B cell (primary cell): ENCODE results near the gene MRPL22. TPM values are rescaled to one million over a fixed set of nuclear protein-coding genes. Genes with fewer than 3 reads are reported as not detected.

Source experiments
- ATAC-seq: fragments of 200-7000 bp; cut with Tn5 transposase; one replicate; pipeline ENCODE4 v1.10.0; 2021; ENCODE audit warnings: low read depth, mild to moderate bottlenecking, moderate number of reproducible peaks, moderate library complexity
- CTCF ChIA-PET: fragments of 350-600 bp; sonication (Branson Sonifier 250); formaldehyde crosslinking; loops from one replicate; lab custom pipeline; 2021; ENCODE audit warnings: antibody characterized with exemption, inconsistent platforms; lab: Charles Lee
- POLR2A ChIA-PET: fragments of 350-600 bp; sonication (Branson Sonifier 250); formaldehyde crosslinking; loops from one replicate; lab custom pipeline; 2021; ENCODE audit warnings: antibody characterized with exemption; lab: Charles Lee
- DNase-seq: peaks from one replicate; pipeline ENCODE4 v3.0.0; 2013
- H2AFZ ChIP-seq: 2 replicates; pipeline ENCODE4 v1.6.1; 2012; ENCODE audit warnings: mild to moderate bottlenecking, low read depth, low read length; ENCODE audit not compliant: insufficient read depth, poor library complexity, severe bottlenecking
- H3K27ac ChIP-seq, 2 donors: 1 replicate in 1 of 2; 2 replicates in 1 of 2; pipeline ENCODE4 v1.5.1; 2012 to 2013; ENCODE audit warnings: low read length in 2 of 2, mild to moderate bottlenecking in 2 of 2, moderate library complexity in 1 of 2
- H3K27me3 ChIP-seq, 4 experiments: fragments of 200-600 bp in 1 of 4; sonication (generic) in 1 of 4; replicated peaks in 1 of 4; 1 replicate in 2 of 4; 2 replicates in 2 of 4; pipeline versions ENCODE4 v1.6.1 to v1.7.0; 2013 to 2016; ENCODE audit warnings: low read length in 3 of 4, mild to moderate bottlenecking in 2 of 4, mixed read lengths in 1 of 4, moderate library complexity in 1 of 4; ENCODE audit not compliant: insufficient read depth in 4 of 4, control insufficient read depth in 3 of 4; ENCODE audit errors: control extremely low read depth in 1 of 4
- H3K36me3 ChIP-seq, 2 experiments: replicated peaks in 1 of 2; 1 replicate in 1 of 2; 2 replicates in 1 of 2; pipeline versions ENCODE4 v1.6.1 to v1.7.1; 2013; ENCODE audit warnings: low read length in 1 of 2; ENCODE audit not compliant: insufficient read depth in 2 of 2, control insufficient read depth in 1 of 2; ENCODE audit errors: control extremely low read depth in 1 of 2, extremely low read depth in 1 of 2
- H3K4me1 ChIP-seq, 2 donors: fragments of 200-600 bp in 1 of 2; sonication (generic) in 1 of 2; 1 replicate in 1 of 2; 2 replicates in 1 of 2; pipeline versions ENCODE4 v1.5.1 to v1.6.1; 2013 to 2017; ENCODE audit warnings: low read length in 2 of 2; ENCODE audit not compliant: control insufficient read depth in 2 of 2, insufficient read depth in 2 of 2
- H3K4me2 ChIP-seq: replicated peaks from 2 replicates; pipeline ENCODE3; 2012; ENCODE audit warnings: mild to moderate bottlenecking, low read depth, low read length; ENCODE audit not compliant: poor library complexity, severe bottlenecking
- H3K4me3 ChIP-seq, 5 experiments: fragments of 200-600 bp in 1 of 5; sonication (generic) in 1 of 5; 1 replicate in 3 of 5; 2 replicates in 2 of 5; pipeline versions ENCODE4 v1.5.1 to v1.7.0; 2011 to 2016; ENCODE audit warnings: low read length in 4 of 5, mild to moderate bottlenecking in 4 of 5, low read depth in 2 of 5, control low read depth in 1 of 5, moderate library complexity in 1 of 5; ENCODE audit not compliant: insufficient read depth in 1 of 5; ENCODE audit errors: control extremely low read depth in 1 of 5, extremely low read depth in 1 of 5
- H3K79me2 ChIP-seq: fragments of 200-600 bp; sonication (generic); one replicate; pipeline ENCODE4 v1.6.0; 2016; ENCODE audit warnings: low read length; ENCODE audit not compliant: control insufficient read depth, insufficient read depth
- H3K9ac ChIP-seq: fragments of 200-600 bp; sonication (generic); 2 replicates; pipeline ENCODE4 v1.6.1; 2017; ENCODE audit warnings: mild to moderate bottlenecking, low read length, moderate library complexity
- H3K9me3 ChIP-seq, 3 donors: one replicate each; pipeline versions ENCODE4 v1.6.1 to v1.7.1; 2013; ENCODE audit warnings: low read length in 2 of 3; ENCODE audit not compliant: control insufficient read depth in 2 of 3, insufficient read depth in 1 of 3; ENCODE audit errors: control extremely low read depth in 1 of 3
- H4K20me1 ChIP-seq: 2 replicates; pipeline ENCODE4 v1.6.0; 2012; ENCODE audit warnings: mild to moderate bottlenecking, low read length; ENCODE audit not compliant: insufficient read depth, control insufficient read depth, poor library complexity, severe bottlenecking
- H3K27ac Mint-ChIP-seq: one replicate; pipeline ENCODE4 v1.8.0; 2021; ENCODE audit warnings: mixed read lengths
- H3K27me3 Mint-ChIP-seq: one replicate; pipeline ENCODE4 v1.8.0; 2021; ENCODE audit warnings: mixed read lengths
- H3K4me1 Mint-ChIP-seq: one replicate; pipeline ENCODE4 v1.8.0; 2021; ENCODE audit warnings: mixed read lengths
- H3K4me3 Mint-ChIP-seq: one replicate; pipeline ENCODE4 v1.8.0; 2021; ENCODE audit warnings: mixed read lengths
- H3K9me3 Mint-ChIP-seq: one replicate; pipeline ENCODE4 v1.8.0; 2022; ENCODE audit warnings: mixed read lengths; ENCODE audit not compliant: insufficient read depth
- CTCF ChIP-seq: fragments of 200-600 bp; IDR thresholded peaks from one replicate; pipeline ENCODE4 v1.8.0; 2022; ENCODE audit warnings: antibody characterized with exemption, mild to moderate bottlenecking
- EZH2 ChIP-seq: IDR thresholded peaks from 2 replicates; pipeline ENCODE4 v1.6.1; 2012; ENCODE audit warnings: borderline replicate concordance, low read depth, mild to moderate bottlenecking, moderate library complexity, low read length; ENCODE audit not compliant: insufficient read depth, poor library complexity, severe bottlenecking
- WGBS: methylation state at CpG from one replicate; pipeline ENCODE4 v1.1.5; 2013; ENCODE audit warnings: missing lambda C conversion rate; ENCODE audit not compliant: insufficient coverage; 5-methylcytosine and 5-hydroxymethylcytosine counted together
- intact Hi-C: fragments of 100-400 bp; cut with micrococcal nuclease; formaldehyde crosslinking; loops from one replicate; pipeline ENCODE4 v1.10.0; 2022
- polyA minus RNA-seq: library from RNA; depleted of rRNA, polyadenylated mRNA; stranded (reverse); fragments of >200 nt; gene quantifications from 2 replicates; pipeline ENCODE4 v1.2.3, GENCODE V29; 2012
- polyA plus RNA-seq: library from polyadenylated mRNA; depleted of rRNA; stranded (reverse); fragments of >200 nt; gene quantifications from 2 replicates; pipeline ENCODE4 v1.2.3, GENCODE V29; 2012
- total RNA-seq, 2 donors: library from RNA; stranded (reverse); fragments of 120-200 nt in 1 of 2; gene quantifications; 1 replicate in 1 of 2; 2 replicates in 1 of 2; pipeline versions ENCODE4 v1.2.3 to v1.2.4, GENCODE V29; 2013 to 2022

MRPL22 gene
- 21.4 and 32.5 TPM in 2 replicates for total RNA-seq
- total RNA-seq (2013), result 20.5 TPM
- 18.8 and 18.9 TPM in 2 replicates for polyA plus RNA-seq
- 8.1 and 12.6 TPM in 2 replicates for polyA minus RNA-seq

- Mint-ChIP-seq H3K4me3 (peak within 1 kb of the TSS; percentile 99), H3K4me1 (peaks cover 51% of the 10 kb centered on the region), H3K9me3 (no peaks in the 10 kb centered on the region), H3K27ac (peak within 1 kb of the TSS; percentile 93), H3K27me3 (no peaks in the 10 kb centered on the region)
- H4K20me1 ChIP-seq, result peaks cover 10% of the 10 kb centered on the region
- intact Hi-C loops, result loop anchor here (1.0 kb wide), 1 partner anchor 186 kb away; the partner anchor contains the start of gene LARP1
- H3K4me3 ChIP-seq, result peak within 1 kb of the TSS; percentile 57 to 94 (median 77)
- peak; percentile 97 for DNase-seq
- H2AFZ ChIP-seq, result peak within 1 kb of the TSS; percentile 88
- CTCF ChIA-PET, result interaction anchor here (0.6 to 1.6 kb wide), 4 partner anchors 8 to 183 kb away, joined by 3 read pairs; no protein-coding TSS in a partner anchor
- no peaks in the 10 kb centered on the region for H3K9me3 ChIP-seq
- peaks cover 74% of the 10 kb centered on the region for H3K79me2 ChIP-seq
- H3K9ac ChIP-seq, result peak within 1 kb of the TSS; percentile 73
- peaks cover 27 to 32% of the 10 kb centered on the region in 2 donors for H3K4me1 ChIP-seq
- H3K4me2 ChIP-seq, result peak within 1 kb of the TSS; percentile 80
- no peak for TF ChIP-seq CTCF
- no peak for TF ChIP-seq EZH2
- no peaks in the 10 kb centered on the region for H3K27me3 ChIP-seq
- H3K27ac ChIP-seq, result peak within 1 kb of the TSS; percentile 56 to 88
- peak; percentile 67 for ATAC-seq
- peaks cover 2 to 5% of the 10 kb centered on the region in 2 experiments for H3K36me3 ChIP-seq
- POLR2A ChIA-PET, result no interaction called here
- under 1% methylated on average over 35 of the region's 40 CpGs for WGBS
Measured at GRCh38 chr5:154940772-154941620, at the start of gene MRPL22. TSS of gene MRPL22 (plus strand) at chr5:154941073. CDS start at chr5:154941111, 38 bp downstream.

GRCh38 chr5:154892369-154892771 is 48.5 kb upstream of the MRPL22 start:
- ChIA-PET CTCF (no interaction called here), POLR2A (no interaction called here)
- peaks cover 24 to 78% of the 10 kb centered on the region in 2 experiments for H3K36me3 ChIP-seq

More at GRCh38 chr5:154892369-154892771, 48.5 kb upstream of the MRPL22 start:
- no peak overlapping the region for H3K4me2 ChIP-seq
- ATAC-seq (no peak), DNase-seq (no peak)
- H3K4me3 ChIP-seq, result no peak overlapping the region
- peaks cover 0 to 4% (median 4%) of the 10 kb centered on the region in 3 donors for H3K9me3 ChIP-seq
- H3K27ac ChIP-seq, result no peak overlapping the region
- Mint-ChIP-seq H3K27ac (no peak overlapping the region), H3K4me1 (no peaks in the 10 kb centered on the region), H3K27me3 (no peaks in the 10 kb centered on the region), H3K4me3 (no peak overlapping the region), H3K9me3 (no peaks in the 10 kb centered on the region)
- TF ChIP-seq EZH2 (no peak), CTCF (no peak)
- H3K4me1 ChIP-seq, result no peaks in the 10 kb centered on the region
- no peaks in the 10 kb centered on the region for H4K20me1 ChIP-seq
- H3K9ac ChIP-seq, result no peak overlapping the region
- no peaks in the 10 kb centered on the region for H3K27me3 ChIP-seq
- H3K79me2 ChIP-seq, result no peaks in the 10 kb centered on the region
- H2AFZ ChIP-seq, result no peak overlapping the region
- intact Hi-C loops, result no loop called here
- 89% methylated on average over 13 of the region's 13 CpGs for WGBS
